Karpas-422 (cell line): ENCODE data around the gene LMNA. TPM values are rescaled to one million over a fixed set of nuclear protein-coding genes. Genes with fewer than 3 reads are reported as not detected.
"Not testable (repeated sequence)": the region's sequence is repeated elsewhere in the genome, so short reads cannot be mapped to it uniquely, and the experiment has no call there.

ENCODE experiments used
- DNase-seq: peaks from one replicate; pipeline ENCODE4 v3.0.0-alpha.2; 2015
- H2AFZ ChIP-seq: fragments of 200-600 bp; sonication (generic); 2 replicates; pipeline ENCODE4 v1.6.1; 2014; ENCODE audit warnings: antibody characterized with exemption, low read length, mixed read lengths
- H3K27ac ChIP-seq: fragments of 200-600 bp; sonication (generic); 2 replicates; pipeline ENCODE4 v1.5.1; 2014; ENCODE audit warnings: mild to moderate bottlenecking, low read length, moderate library complexity
- H3K27me3 ChIP-seq: fragments of 200-600 bp; sonication (generic); 2 replicates; pipeline ENCODE4 v1.6.1; 2014; ENCODE audit warnings: low read length, mixed read lengths
- H3K36me3 ChIP-seq: fragments of 200-600 bp; sonication (generic); 2 replicates; pipeline ENCODE4 v1.6.1; 2014; ENCODE audit warnings: low read length, mixed read lengths; ENCODE audit not compliant: insufficient read depth
- H3K4me1 ChIP-seq: fragments of 200-600 bp; sonication (generic); 2 replicates; pipeline ENCODE4 v1.6.1; 2014; ENCODE audit warnings: mild to moderate bottlenecking, low read length, mixed read lengths
- H3K4me2 ChIP-seq: fragments of 200-600 bp; sonication (generic); 2 replicates; pipeline ENCODE4 v1.6.1; 2014; ENCODE audit warnings: low read length, low read depth, mild to moderate bottlenecking; ENCODE audit not compliant: poor library complexity, severe bottlenecking
- H3K4me3 ChIP-seq: fragments of 200-600 bp; sonication (generic); 2 replicates; pipeline ENCODE4 v1.5.1; 2014; ENCODE audit warnings: mild to moderate bottlenecking, antibody characterized with exemption, low read length, mixed read lengths
- H3K79me2 ChIP-seq: fragments of 200-600 bp; sonication (generic); 2 replicates; pipeline ENCODE4 v1.6.1; 2014; ENCODE audit warnings: mild to moderate bottlenecking, low read length, mixed read lengths
- H3K9ac ChIP-seq: fragments of 200-600 bp; sonication (generic); 2 replicates; pipeline ENCODE4 v1.6.0; 2014; ENCODE audit warnings: low read length
- H3K9me2 ChIP-seq: fragments of 200-600 bp; sonication (generic), shearing (Covaris generic); replicated peaks from 2 replicates; pipeline ENCODE4 v1.6.0; 2014; ENCODE audit warnings: mild to moderate bottlenecking, low read length, moderate library complexity; ENCODE audit not compliant: insufficient read depth
- H3K9me3 ChIP-seq: fragments of 300-700, 200-600 bp; sonication (generic); 2 replicates; pipeline ENCODE4 v1.6.1; 2014; ENCODE audit warnings: low read length, mixed read lengths
- H4K20me1 ChIP-seq: fragments of 200-600 bp; sonication (generic); 2 replicates; pipeline ENCODE4 v1.6.1; 2014; ENCODE audit warnings: mild to moderate bottlenecking, antibody characterized with exemption, low read length, low read depth; ENCODE audit not compliant: insufficient read depth
- total RNA-seq: library from RNA; depleted of rRNA; stranded (reverse); fragments of >200 nt; shearing (Covaris generic); gene quantifications from 2 replicates; pipeline ENCODE4 v1.2.3, GENCODE V29; 2014; ENCODE audit warnings: low replicate concordance; rRNA removed

The LMNA gene
- total RNA-seq, 1 experiment from 2014 or later, result 27.5 TPM

DNA sequence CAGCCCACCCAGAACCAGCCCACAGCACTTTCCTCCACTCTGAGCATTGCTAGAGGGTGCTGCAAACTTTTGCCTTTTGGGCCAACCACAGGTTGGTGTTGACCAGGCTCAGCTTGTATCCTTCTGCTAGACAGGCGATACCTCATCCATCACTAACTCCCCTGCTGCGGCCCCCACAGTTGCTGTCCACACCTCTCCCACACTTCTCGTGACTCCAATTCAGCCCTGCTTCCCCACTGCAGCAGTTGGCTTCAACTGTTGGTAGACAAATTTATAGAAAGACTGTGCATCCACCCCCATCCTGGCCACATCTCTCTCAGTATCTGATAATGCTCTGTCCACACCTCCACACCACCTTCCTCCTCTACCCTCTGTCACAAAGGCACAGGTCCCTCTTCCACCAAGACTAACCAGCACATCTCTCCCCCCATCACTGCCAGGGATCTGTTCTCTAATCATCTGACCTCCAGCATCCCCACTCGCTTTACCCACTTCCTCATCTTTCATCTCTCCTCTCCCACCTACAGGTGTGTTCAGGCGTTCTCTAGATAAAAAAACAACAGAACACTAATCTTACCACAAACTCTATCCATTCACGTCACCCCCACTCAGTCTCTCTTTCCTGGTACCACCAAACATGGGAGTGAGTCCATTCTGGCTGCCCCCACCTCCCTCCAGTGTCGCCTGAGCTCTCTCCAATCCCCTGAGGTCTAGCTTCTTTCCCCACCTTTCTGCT lies 63.6 kb downstream of the LMNA start:
- no peak overlapping the region for H3K4me3 ChIP-seq
- H3K9me3 ChIP-seq, result no peaks in the 10 kb centered on the region
- no peaks in the 10 kb centered on the region for H3K9me2 ChIP-seq
- no peak overlapping the region for H3K4me2 ChIP-seq
- no peak overlapping the region for H3K9ac ChIP-seq
- H3K27ac ChIP-seq, result no peak overlapping the region
- H2AFZ ChIP-seq, result no peak overlapping the region
- no peaks in the 10 kb centered on the region for H3K36me3 ChIP-seq
- no peaks in the 10 kb centered on the region for H3K4me1 ChIP-seq
- H3K27me3 ChIP-seq, result no peaks in the 10 kb centered on the region
- H3K79me2 ChIP-seq, result no peaks in the 10 kb centered on the region
- DNase-seq, result no peak
- H4K20me1 ChIP-seq, result no peaks in the 10 kb centered on the region

DNA sequence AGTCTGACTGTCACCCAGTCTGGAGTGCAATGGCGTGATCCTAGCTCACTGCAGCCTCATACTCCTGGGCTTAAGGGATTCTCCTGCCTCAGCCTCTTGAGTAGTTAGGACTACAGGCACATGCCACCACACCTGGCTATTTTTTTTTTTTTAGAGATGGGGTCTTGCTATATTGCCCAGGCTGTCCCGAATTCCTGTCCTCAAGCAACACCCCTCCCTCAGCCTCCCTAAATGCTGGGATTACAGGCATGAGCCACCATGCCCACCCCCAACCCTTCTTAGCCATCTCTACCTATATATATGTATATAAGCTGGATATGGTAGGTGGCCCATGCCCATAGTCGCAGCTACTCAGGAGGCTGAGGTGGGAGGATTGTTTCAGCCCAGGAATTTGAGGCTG lies 66.0 kb downstream of the LMNA start:
- Histone ChIP-seq H3K9ac (no peak overlapping the region), H3K4me2 (no peak overlapping the region), H2AFZ (no peak overlapping the region), H4K20me1 (no peaks in the 10 kb centered on the region), H3K9me2 (no peaks in the 10 kb centered on the region), H3K27me3 (no peaks in the 10 kb centered on the region), H3K9me3 (no peaks in the 10 kb centered on the region), H3K36me3 (no peaks in the 10 kb centered on the region), H3K79me2 (no peaks in the 10 kb centered on the region), H3K27ac (no peak overlapping the region), H3K4me3 (no peak overlapping the region), H3K4me1 (no peaks in the 10 kb centered on the region)
- no peak for DNase-seq

DNA sequence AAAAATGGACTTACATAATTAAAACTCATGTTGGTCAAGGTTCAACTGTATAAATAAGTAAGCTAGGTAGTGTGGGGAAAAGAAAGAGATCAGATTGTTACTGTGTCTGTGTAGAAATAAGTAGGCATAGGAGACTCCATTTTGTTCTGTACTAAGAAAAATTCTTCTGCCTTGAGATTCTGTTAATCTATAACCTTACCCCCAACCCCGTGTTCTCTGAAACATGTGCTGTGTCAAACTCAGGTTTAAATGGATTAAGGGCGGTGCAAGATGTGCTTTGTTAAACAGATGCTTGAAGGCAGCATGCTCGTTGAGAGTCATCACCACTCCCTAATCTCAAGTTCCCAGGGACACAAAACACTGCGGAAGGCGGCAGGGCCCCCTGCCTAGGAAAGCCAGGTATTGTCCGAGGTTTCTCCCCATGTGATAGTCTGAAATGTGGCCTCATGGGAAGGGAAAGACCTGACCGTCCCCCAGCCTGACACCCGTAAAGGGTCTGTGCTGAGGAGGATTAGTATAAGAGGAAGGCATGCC lies 66.9 kb downstream of the LMNA start:
- H3K4me2 ChIP-seq, H3K9ac ChIP-seq, H3K9me2 ChIP-seq, H3K4me1 ChIP-seq, H3K79me2 ChIP-seq, DNase-seq, H3K9me3 ChIP-seq, H3K36me3 ChIP-seq, H3K4me3 ChIP-seq, H3K27ac ChIP-seq, H2AFZ ChIP-seq, H4K20me1 ChIP-seq, H3K27me3 ChIP-seq: not testable (repeated sequence)

DNA sequence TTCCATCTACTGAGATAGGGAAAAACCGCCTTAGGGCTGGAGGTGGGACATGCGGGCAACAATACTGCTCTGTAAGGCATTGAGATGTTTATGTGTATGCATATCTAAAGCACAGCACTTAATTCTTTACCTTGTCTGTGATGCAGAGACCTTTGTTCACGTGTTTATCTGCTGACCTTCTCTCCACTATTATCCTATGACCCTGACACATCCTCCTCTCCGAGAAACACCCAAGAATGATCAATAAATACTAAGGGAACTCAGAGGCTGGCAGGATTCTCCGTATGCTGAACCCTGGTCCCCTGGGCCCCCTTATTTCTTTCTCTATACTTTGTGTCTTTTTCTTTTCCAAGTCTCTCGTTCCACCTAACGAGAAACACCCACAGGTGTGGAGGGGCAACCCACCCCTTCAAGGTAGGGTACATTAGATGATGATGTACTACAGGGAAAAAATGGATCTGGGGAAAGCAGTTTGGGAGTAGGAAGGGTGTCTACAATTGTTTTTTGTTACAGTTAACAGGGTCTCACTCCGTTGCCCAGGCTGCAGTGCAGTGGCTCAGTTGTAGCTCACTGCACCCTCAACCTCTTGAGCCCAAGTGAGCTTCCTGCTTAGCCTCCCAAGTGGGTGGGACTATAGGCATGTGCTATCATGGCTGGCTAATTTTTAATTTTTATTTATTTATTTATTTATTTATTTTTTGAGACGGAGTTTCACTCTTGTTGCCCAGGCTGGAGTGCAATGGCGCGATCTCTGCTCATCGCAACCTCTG lies 67.7 kb downstream of the LMNA start:
- not testable (repeated sequence) for H3K79me2 ChIP-seq, DNase-seq, H2AFZ ChIP-seq, H3K9ac ChIP-seq, H3K9me2 ChIP-seq, H3K4me1 ChIP-seq, H3K9me3 ChIP-seq, H3K4me2 ChIP-seq, H3K27ac ChIP-seq, H4K20me1 ChIP-seq, H3K36me3 ChIP-seq, H3K27me3 ChIP-seq, H3K4me3 ChIP-seq

DNA sequence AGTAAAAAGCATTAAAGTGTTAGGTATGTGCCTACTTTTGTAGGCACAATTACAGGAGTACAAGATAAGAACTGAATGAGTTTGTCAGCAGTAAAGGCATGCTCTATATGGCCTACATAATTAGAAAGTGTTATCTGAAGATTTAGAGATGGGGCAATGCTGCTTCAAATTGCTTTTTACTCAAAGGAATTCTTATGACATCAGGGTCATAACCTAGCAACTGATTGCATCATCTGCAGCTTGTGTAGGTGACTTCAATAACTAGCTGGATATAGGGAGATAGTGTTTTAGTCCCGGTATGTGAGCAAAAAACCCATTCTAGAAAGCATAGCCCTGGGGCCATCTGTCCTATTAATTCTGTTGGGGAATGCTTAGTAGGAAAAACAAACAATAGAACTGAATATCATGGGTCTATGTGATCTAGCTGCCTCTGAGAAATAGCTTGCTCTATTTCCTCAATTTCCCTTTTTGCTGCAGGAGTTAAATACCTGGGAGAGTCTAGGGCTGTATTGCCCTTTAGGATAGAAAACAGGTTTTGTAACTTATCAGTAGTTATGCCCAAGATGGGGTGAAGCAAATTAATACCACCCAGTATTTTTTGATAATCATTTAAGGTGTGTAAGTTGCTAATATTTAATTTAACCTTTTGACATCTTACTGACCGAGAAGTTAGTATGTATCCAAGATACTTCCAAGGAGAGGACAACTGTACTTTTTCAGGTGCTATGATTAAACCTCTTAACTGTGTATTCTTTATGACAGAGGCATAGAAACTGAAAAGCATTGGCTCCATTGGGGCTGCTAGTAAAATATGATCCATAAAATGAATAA lies 72.1 kb downstream of the LMNA start:
- H3K79me2 ChIP-seq, H3K4me2 ChIP-seq, H3K9me3 ChIP-seq, H3K4me3 ChIP-seq, H3K36me3 ChIP-seq, H2AFZ ChIP-seq, H3K27ac ChIP-seq, H4K20me1 ChIP-seq, H3K9me2 ChIP-seq, H3K9ac ChIP-seq, H3K27me3 ChIP-seq, DNase-seq, H3K4me1 ChIP-seq: not testable (repeated sequence)

Other genes starting within 250 kb of the LMNA start
- 12.2 and 12.8 TPM in 2 replicates for gene RIT1, start 203.4 kb upstream of the LMNA start, total RNA-seq
- 42.7 and 63.2 TPM in 2 replicates for gene KHDC4, start 180.3 kb upstream of the LMNA start, total RNA-seq
- gene RXFP4, start 173.1 kb upstream of the LMNA start, total RNA-seq, result not detected in 2 replicates
- 85.1 and 207 TPM in 2 replicates for gene ARHGEF2, start 136.2 kb upstream of the LMNA start, total RNA-seq
- gene SSR2, start 93.8 kb upstream of the LMNA start, total RNA-seq, result 145 and 205 TPM in 2 replicates
- 29.1 and 37.9 TPM in 2 replicates for gene UBQLN4, start 60.9 kb upstream of the LMNA start, total RNA-seq
- 106 and 167 TPM in 2 replicates for gene LAMTOR2, start 59.9 kb upstream of the LMNA start, total RNA-seq
- not detected in 2 replicates for gene RAB25, start 53.6 kb upstream of the LMNA start, total RNA-seq
- 2.3 and 2.5 TPM in 2 replicates for gene MEX3A, start 32.2 kb upstream of the LMNA start, total RNA-seq
- gene SEMA4A, start 38.9 kb downstream of the LMNA start, total RNA-seq, result 46.7 and 66.7 TPM in 2 replicates
- gene SLC25A44, start 79.4 kb downstream of the LMNA start, total RNA-seq, result 16.8 and 24.0 TPM in 2 replicates
- 40.1 and 51.2 TPM in 2 replicates for gene PMF1, start 98.3 kb downstream of the LMNA start, total RNA-seq
- gene BGLAP, start 127.5 kb downstream of the LMNA start, total RNA-seq, result 0.18 and 0.48 TPM in 2 replicates
- 7.6 and 10.0 TPM in 2 replicates for gene PAQR6, start 133.3 kb downstream of the LMNA start, total RNA-seq
- 53.7 and 64.6 TPM in 2 replicates for gene SMG5, start 168.1 kb downstream of the LMNA start, total RNA-seq
- gene TMEM79, start 169.6 kb downstream of the LMNA start, total RNA-seq, result 6.1 and 9.8 TPM in 2 replicates
- 17.7 and 39.1 TPM in 2 replicates for gene GLMP, start 181.0 kb downstream of the LMNA start, total RNA-seq
- gene VHLL, start 184.6 kb downstream of the LMNA start, total RNA-seq, result not detected in 2 replicates
- 325 and 443 TPM in 2 replicates for gene CCT3, start 223.6 kb downstream of the LMNA start, total RNA-seq
- 4.5 TPM in 1 of 2 replicates, not detected in the other for gene TSACC, start 223.8 kb downstream of the LMNA start, total RNA-seq